ENCODE data around the gene SPINT3. TPM values are rescaled to one million over a fixed set of nuclear protein-coding genes. Genes with fewer than 3 reads are reported as not detected.

The SPINT3 gene
- total RNA-seq, 2 experiments from 2014 or later = not detected

GRCh38 chr20:45487231-45487635 lies 28.2 kb downstream of the SPINT3 start:
- H3K4me3 ChIP-seq (ENCODE audit: low read length) = no peak overlapping the region
- no peaks in the 10 kb centered on the region for H3K9me3 ChIP-seq (ENCODE audit: control insufficient read depth in 1 of 2, insufficient read depth in 1 of 2, low read length in 2 of 2)
- H3K36me3 Mint-ChIP-seq (ENCODE audit: low read depth) = no peaks in the 10 kb centered on the region
- intact Hi-C loops (cut with DNase I, micrococcal nuclease) = no loop called here
- peaks cover 6% of the 10 kb centered on the region in 2 experiments for H3K27me3 ChIP-seq (ENCODE audit: control insufficient read depth in 1 of 2, insufficient read depth in 2 of 2, low read length in 2 of 2)
- CTCF ChIA-PET = no interaction called here
- peaks cover 74% of the 10 kb centered on the region for H3K27me3 Mint-ChIP-seq
- H3K4me1 ChIP-seq (ENCODE audit: insufficient read depth, low read length) = no peaks in the 10 kb centered on the region
- no peak overlapping the region for H3K4me3 Mint-ChIP-seq
- no peaks in the 10 kb centered on the region for H3K9me3 Mint-ChIP-seq
- POLR2A ChIA-PET = no interaction called here
- H3K36me3 ChIP-seq (ENCODE audit: insufficient read depth, low read length) = no peaks in the 10 kb centered on the region
- no peak overlapping the region for H3K27ac ChIP-seq (ENCODE audit: low read depth in 1 of 2, low read length in 2 of 2)
- ATAC-seq (ENCODE audit: poor library complexity) = no peak
- TF ChIP-seq, protein P1, sequence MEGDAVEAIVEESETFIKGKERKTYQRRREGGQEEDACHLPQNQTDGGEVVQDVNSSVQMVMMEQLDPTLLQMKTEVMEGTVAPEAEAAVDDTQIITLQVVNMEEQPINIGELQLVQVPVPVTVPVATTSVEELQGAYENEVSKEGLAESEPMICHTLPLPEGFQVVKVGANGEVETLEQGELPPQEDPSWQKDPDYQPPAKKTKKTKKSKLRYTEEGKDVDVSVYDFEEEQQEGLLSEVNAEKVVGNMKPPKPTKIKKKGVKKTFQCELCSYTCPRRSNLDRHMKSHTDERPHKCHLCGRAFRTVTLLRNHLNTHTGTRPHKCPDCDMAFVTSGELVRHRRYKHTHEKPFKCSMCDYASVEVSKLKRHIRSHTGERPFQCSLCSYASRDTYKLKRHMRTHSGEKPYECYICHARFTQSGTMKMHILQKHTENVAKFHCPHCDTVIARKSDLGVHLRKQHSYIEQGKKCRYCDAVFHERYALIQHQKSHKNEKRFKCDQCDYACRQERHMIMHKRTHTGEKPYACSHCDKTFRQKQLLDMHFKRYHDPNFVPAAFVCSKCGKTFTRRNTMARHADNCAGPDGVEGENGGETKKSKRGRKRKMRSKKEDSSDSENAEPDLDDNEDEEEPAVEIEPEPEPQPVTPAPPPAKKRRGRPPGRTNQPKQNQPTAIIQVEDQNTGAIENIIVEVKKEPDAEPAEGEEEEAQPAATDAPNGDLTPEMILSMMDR (IDR thresholded peaks at IDR 0.05) = no peak
- peak in 1 of 14 experiments; percentile 6 for DNase-seq
- H3K27ac Mint-ChIP-seq = no peak overlapping the region
- no peaks in the 10 kb centered on the region for H3K4me1 Mint-ChIP-seq (ENCODE audit: low read depth)

DNA sequence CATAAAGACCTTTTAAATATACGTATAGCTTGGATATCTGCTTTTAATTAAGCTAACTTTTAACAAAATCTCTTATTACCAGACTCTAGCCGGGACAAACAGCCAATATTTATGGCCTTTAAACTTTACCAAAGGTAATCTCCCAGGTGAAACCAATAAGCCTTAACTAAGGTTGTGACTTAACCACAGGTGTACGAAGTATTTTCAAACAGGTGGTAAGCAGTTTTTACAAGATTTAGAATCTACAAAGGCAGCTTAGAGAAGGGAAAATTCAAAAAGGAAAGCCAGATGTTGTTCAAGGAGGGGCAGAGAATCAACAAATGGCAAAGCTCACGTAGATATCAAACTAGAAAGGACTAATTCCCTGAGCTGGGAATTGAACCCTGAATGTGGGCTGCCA lies 30.0 kb downstream of the SPINT3 start:
- Mint-ChIP-seq H3K4me3 (no peak overlapping the region), H3K27me3 (peaks cover 77% of the 10 kb centered on the region), H3K27ac (no peak overlapping the region), H3K9me3 (no peaks in the 10 kb centered on the region), H3K4me1 (ENCODE audit: low read depth) (no peaks in the 10 kb centered on the region), H3K36me3 (ENCODE audit: low read depth) (no peaks in the 10 kb centered on the region)
- Histone ChIP-seq H3K36me3 (ENCODE audit: insufficient read depth, low read length) (no peaks in the 10 kb centered on the region), H3K4me1 (ENCODE audit: insufficient read depth, low read length) (no peaks in the 10 kb centered on the region), H3K4me3 (ENCODE audit: low read length) (no peak overlapping the region), H3K9me3 (ENCODE audit: control insufficient read depth in 1 of 2, insufficient read depth in 1 of 2, low read length in 2 of 2) (no peaks in the 10 kb centered on the region), H3K27ac (ENCODE audit: low read depth in 1 of 2, low read length in 2 of 2) (no peak overlapping the region), H3K27me3 (ENCODE audit: control insufficient read depth in 1 of 2, insufficient read depth in 2 of 2, low read length in 2 of 2) (peaks cover 13 to 19% of the 10 kb centered on the region in 2 experiments)
- intact Hi-C loops (cut with DNase I, micrococcal nuclease) = no loop called here
- CTCF ChIA-PET = no interaction called here
- no peak for ATAC-seq (ENCODE audit: poor library complexity)
- TF ChIP-seq, protein P1 (IDR thresholded peaks at IDR 0.05) = no peak
- DNase-seq = no peak
- POLR2A ChIA-PET = interaction anchor here (0.7 kb wide), 1 partner anchor 672 kb away, joined by 3 read pairs; no protein-coding TSS in a partner anchor

- H3K9me3 ChIP-seq (ENCODE audit: control insufficient read depth in 1 of 2, insufficient read depth in 1 of 2, low read length in 2 of 2) = no peaks in the 10 kb centered on the region
- H3K36me3 Mint-ChIP-seq (ENCODE audit: low read depth) = no peaks in the 10 kb centered on the region
- H3K27ac Mint-ChIP-seq = no peak overlapping the region
- DNase-seq = no peak
- no peaks in the 10 kb centered on the region for H3K4me1 ChIP-seq (ENCODE audit: insufficient read depth, low read length)
- ChIA-PET CTCF (no interaction called here), POLR2A (no interaction called here)
- H3K9me3 Mint-ChIP-seq = no peaks in the 10 kb centered on the region
- H3K27me3 ChIP-seq (ENCODE audit: control insufficient read depth in 1 of 2, insufficient read depth in 2 of 2, low read length in 2 of 2) = peaks cover 16 to 22% of the 10 kb centered on the region in 2 experiments
- no peaks in the 10 kb centered on the region for H3K4me1 Mint-ChIP-seq (ENCODE audit: low read depth)
- no peak overlapping the region for H3K4me3 Mint-ChIP-seq
- ATAC-seq (ENCODE audit: poor library complexity) = no peak
- H3K36me3 ChIP-seq (ENCODE audit: insufficient read depth, low read length) = no peaks in the 10 kb centered on the region
- intact Hi-C loops (cut with DNase I, micrococcal nuclease) = no loop called here
- peaks cover 80% of the 10 kb centered on the region for H3K27me3 Mint-ChIP-seq
- TF ChIP-seq, protein P1 (IDR thresholded peaks at IDR 0.05) = no peak
- H3K27ac ChIP-seq (ENCODE audit: low read depth in 1 of 2, low read length in 2 of 2) = no peak overlapping the region
- H3K4me3 ChIP-seq (ENCODE audit: low read length) = no peak overlapping the region
Observed at GRCh38 chr20:45484676-45485075, 30.7 kb downstream of the SPINT3 start.

Data from CD4-positive, alpha-beta T cell (primary cell).